ENCODE results near the gene FNDC3B. TPM values are rescaled to one million over a fixed set of nuclear protein-coding genes. Genes with fewer than 3 reads are reported as not detected.

The FNDC3B gene
- total RNA-seq, 2 donors from 2014 or later: 80.6 to 107 TPM

- Mint-ChIP-seq H3K9me3 (no peaks in the 10 kb centered on the region), H3K27me3 (ENCODE audit: insufficient read depth) (no peaks in the 10 kb centered on the region), H3K27ac (no peak overlapping the region), H3K4me3 (no peak overlapping the region), H3K4me1 (peaks cover 47% of the 10 kb centered on the region), H3K36me3 (ENCODE audit: low read depth) (peaks cover 20% of the 10 kb centered on the region)
- WGBS, 2 experiments (ENCODE audit: insufficient coverage in 1 of 2, insufficient read length in 1 of 2): 91% methylated on average over 4 to 5 of the region's 5 CpGs
- no peaks in the 10 kb centered on the region for H3K27me3 ChIP-seq (ENCODE audit: control insufficient read depth, insufficient read depth, low read length, poor library complexity, severe bottlenecking)
- DNase-seq: no peak
- TF ChIP-seq CTCF (conservative IDR thresholded peaks at IDR 0.05): no peak
- H3K27ac ChIP-seq (ENCODE audit: low read depth, low read length): no peak overlapping the region
- H3K4me1 ChIP-seq (ENCODE audit: control insufficient read depth, insufficient read depth, low read length): peaks cover 18% of the 10 kb centered on the region
- H3K9me3 ChIP-seq (ENCODE audit: control insufficient read depth, low read length): no peaks in the 10 kb centered on the region
- H3K9ac ChIP-seq (ENCODE audit: extremely low read depth, low read length, poor library complexity, severe bottlenecking): no peak overlapping the region
- peaks cover 39% of the 10 kb centered on the region for H3K36me3 ChIP-seq (ENCODE audit: control insufficient read depth, insufficient read depth, low read length)
- no peak overlapping the region for H3K4me3 ChIP-seq (ENCODE audit: low read length)
Observed at GRCh38 chr3:172179680-172180399, 140.5 kb downstream of the FNDC3B start.

GRCh38 chr3:172180473-172180872, 141.1 kb downstream of the FNDC3B start:
- DNase-seq: no peak
- Histone ChIP-seq H3K27ac (ENCODE audit: low read depth, low read length) (no peak overlapping the region), H3K9me3 (ENCODE audit: control insufficient read depth, low read length) (no peaks in the 10 kb centered on the region), H3K36me3 (ENCODE audit: control insufficient read depth, insufficient read depth, low read length) (peaks cover 40% of the 10 kb centered on the region), H3K4me3 (ENCODE audit: low read length) (no peak overlapping the region), H3K4me1 (ENCODE audit: control insufficient read depth, insufficient read depth, low read length) (peaks cover 15% of the 10 kb centered on the region), H3K9ac (ENCODE audit: extremely low read depth, low read length, poor library complexity, severe bottlenecking) (no peak overlapping the region), H3K27me3 (ENCODE audit: control insufficient read depth, insufficient read depth, low read length, poor library complexity, severe bottlenecking) (no peaks in the 10 kb centered on the region)
- Mint-ChIP-seq H3K27ac (no peak overlapping the region), H3K4me3 (no peak overlapping the region), H3K36me3 (ENCODE audit: low read depth) (peaks cover 24% of the 10 kb centered on the region), H3K4me1 (peaks cover 42% of the 10 kb centered on the region), H3K27me3 (ENCODE audit: insufficient read depth) (no peaks in the 10 kb centered on the region), H3K9me3 (no peaks in the 10 kb centered on the region)
- TF ChIP-seq CTCF (conservative IDR thresholded peaks at IDR 0.05): no peak
- WGBS, 2 experiments (ENCODE audit: insufficient coverage in 1 of 2, insufficient read length in 1 of 2): 91 to 94% methylated on average over 2 of the region's 2 CpGs

GRCh38 chr3:172181932-172182586, 142.7 kb downstream of the FNDC3B start:
- H3K36me3 ChIP-seq (ENCODE audit: control insufficient read depth, insufficient read depth, low read length): peaks cover 37% of the 10 kb centered on the region
- H3K4me3 ChIP-seq (ENCODE audit: low read length): no peak overlapping the region
- no peak overlapping the region for H3K4me3 Mint-ChIP-seq
- no peaks in the 10 kb centered on the region for H3K27me3 ChIP-seq (ENCODE audit: control insufficient read depth, insufficient read depth, low read length, poor library complexity, severe bottlenecking)
- no peak for TF ChIP-seq CTCF (conservative IDR thresholded peaks at IDR 0.05)
- H3K27ac ChIP-seq (ENCODE audit: low read depth, low read length): no peak overlapping the region
- 77 to 86% methylated on average over 3 to 6 of the region's 6 CpGs for WGBS, 2 experiments (ENCODE audit: insufficient coverage in 1 of 2, insufficient read length in 1 of 2)
- peaks cover 5% of the 10 kb centered on the region for H3K4me1 ChIP-seq (ENCODE audit: control insufficient read depth, insufficient read depth, low read length)
- H3K9ac ChIP-seq (ENCODE audit: extremely low read depth, low read length, poor library complexity, severe bottlenecking): no peak overlapping the region
- peaks cover 27% of the 10 kb centered on the region for H3K4me1 Mint-ChIP-seq
- peak; percentile 63 for DNase-seq
- peak overlapping the region; percentile 42 for H3K27ac Mint-ChIP-seq
- no peaks in the 10 kb centered on the region for H3K27me3 Mint-ChIP-seq (ENCODE audit: insufficient read depth)
- H3K9me3 ChIP-seq (ENCODE audit: control insufficient read depth, low read length): no peaks in the 10 kb centered on the region
- H3K9me3 Mint-ChIP-seq: no peaks in the 10 kb centered on the region
- peaks cover 23% of the 10 kb centered on the region for H3K36me3 Mint-ChIP-seq (ENCODE audit: low read depth)

Data from endodermal cell (in vitro differentiated cells).